Measurements from ENCODE around the gene FBXO27. TPM values are rescaled to one million over a fixed set of nuclear protein-coding genes. Genes with fewer than 3 reads are reported as not detected.
"Not testable (repeated sequence)": the region's sequence is repeated elsewhere in the genome, so short reads cannot be mapped to it uniquely, and the experiment has no call there.

FBXO27 gene, protein sequence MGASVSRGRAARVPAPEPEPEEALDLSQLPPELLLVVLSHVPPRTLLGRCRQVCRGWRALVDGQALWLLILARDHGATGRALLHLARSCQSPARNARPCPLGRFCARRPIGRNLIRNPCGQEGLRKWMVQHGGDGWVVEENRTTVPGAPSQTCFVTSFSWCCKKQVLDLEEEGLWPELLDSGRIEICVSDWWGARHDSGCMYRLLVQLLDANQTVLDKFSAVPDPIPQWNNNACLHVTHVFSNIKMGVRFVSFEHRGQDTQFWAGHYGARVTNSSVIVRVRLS
- total RNA-seq (2014; rRNA removed; shearing (Covaris generic)): 44.0 and 52.2 TPM in 2 replicates

DNA sequence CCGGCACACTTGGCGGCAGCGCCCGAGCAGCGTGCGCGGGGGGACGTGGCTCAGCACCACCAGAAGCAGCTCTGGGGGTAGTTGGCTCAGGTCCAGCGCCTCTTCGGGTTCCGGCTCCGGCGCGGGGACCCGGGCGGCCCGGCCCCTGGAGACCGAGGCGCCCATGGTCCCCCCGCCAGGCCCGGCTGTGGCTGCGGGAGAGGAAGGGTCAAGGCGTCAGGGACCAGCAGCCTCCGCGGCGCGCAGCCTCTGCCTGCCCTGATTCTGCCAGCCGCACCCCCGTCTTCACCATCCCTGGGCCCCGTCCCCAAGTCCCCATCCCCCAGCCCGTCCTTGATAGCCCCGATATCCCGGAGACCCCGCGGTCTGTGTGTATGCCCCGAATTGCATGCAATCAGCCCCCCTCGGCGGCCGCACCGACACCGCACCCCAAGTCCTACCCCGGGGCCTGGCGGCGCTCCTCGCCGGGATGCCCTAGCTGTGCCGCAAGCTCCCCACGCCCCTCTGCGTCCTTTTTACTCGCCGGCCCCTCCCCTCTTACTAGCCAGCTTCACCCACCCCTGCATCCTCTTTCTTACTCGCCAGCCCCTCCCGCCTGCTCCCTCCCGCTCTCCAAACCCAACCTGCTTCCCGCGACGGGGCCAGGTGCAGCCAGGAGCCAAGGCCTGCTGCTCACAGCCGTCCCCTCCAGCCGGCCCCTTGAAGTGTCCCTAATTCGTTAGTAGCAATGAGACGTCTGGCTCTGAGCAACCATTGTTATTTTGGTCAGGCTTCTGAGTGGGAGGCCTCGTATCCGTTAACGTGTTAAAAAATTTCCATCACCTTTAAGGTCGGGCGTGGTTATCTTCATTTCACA lies at the start of gene FBXO27:
Gene FBXO27 (minus strand): TSS at position 487 of the 856 bp plus-strand sequence. CDS start 322 bp downstream, at position 165.
- peak; percentile 89 for DNase-seq (ENCODE audit: low spot score)
- in situ Hi-C loops (cut with HindIII; ENCODE audit: low sequenced_read_pairs): no loop called here

DNA sequence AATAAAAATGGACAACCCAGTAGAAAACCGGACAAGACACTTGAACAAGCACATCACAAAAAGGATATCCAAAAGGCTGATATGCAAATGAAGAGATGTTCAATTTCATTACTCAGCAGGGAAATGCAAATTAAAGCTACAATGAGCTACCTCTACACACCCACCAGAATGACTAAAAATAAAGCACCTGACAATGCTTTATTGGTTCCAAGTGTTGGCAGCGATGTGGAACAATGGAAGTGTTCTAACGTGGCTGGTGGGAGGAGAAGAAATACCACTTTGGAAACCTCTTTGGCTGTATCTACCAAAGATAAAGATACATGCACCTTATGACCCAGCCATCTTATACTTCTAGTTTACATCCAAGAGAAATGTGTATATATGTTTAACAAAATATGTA lies 48.1 kb upstream of the FBXO27 start:
- peak; percentile 47 for DNase-seq (ENCODE audit: low spot score)
- in situ Hi-C loops (cut with HindIII; ENCODE audit: low sequenced_read_pairs): no loop called here

DNA sequence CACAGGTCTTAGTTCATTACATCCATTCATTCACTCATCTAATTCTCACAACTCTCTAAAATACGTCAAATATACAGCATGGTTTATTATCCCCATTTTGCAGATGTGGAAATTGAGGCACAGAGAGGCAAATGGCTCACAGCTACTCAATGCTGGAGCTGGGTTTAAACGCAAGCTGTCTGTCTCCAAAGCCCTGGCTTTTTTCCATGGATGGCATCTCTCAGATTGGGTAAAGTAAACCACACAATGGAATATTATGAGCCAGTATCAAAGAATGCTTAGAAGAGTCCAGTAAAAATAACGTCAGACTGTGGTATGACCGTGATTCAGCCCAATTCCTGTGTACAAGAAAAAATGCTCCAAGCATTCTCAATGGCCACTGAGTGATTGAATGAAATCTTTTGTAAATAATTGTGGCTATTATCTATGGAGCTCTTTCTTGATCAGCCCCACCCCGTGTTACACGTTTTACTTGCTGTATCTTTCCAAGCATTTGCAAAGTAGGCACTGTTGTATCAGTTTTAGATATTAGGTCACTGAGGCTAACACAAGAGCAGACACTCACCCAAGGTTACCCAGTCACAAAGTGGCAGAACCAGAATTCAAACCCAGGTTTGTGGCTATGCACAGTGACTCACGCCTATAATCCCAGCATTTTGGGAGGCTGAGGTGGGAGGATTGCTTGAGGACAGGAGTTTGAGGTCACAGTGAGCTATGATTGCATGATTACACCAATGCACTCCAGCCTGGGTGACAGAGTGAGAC lies 46.3 kb upstream of the FBXO27 start:
- in situ Hi-C loops (cut with HindIII; ENCODE audit: low sequenced_read_pairs): no loop called here

GRCh38 chr19:39077323-39077722 lies 45.0 kb upstream of the FBXO27 start:
- DNase-seq (ENCODE audit: low spot score): no peak
- in situ Hi-C loops (cut with HindIII; ENCODE audit: low sequenced_read_pairs): no loop called here

More for the DNA sequence above, 46.3 kb upstream of the FBXO27 start:
- no peak for DNase-seq (ENCODE audit: low spot score)

DNA sequence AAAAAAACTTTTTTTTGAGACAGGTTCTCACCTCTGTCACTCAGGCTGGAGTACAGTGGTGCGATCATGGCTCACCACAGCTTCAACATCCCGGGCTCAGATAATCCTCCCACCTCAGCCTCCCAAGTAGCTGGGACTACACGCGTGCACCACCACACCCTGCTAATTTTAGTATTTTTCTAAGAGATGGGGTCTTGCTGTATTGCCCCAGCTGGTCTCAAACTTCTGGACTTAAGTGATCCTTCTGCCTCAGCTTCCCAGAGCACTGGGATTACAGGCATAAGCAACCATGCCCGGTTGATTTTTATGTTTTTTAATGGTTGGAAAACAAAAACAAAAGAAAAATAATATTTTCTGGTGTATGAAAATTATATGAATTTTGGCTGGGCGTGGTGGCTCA lies 42.6 kb upstream of the FBXO27 start:
- in situ Hi-C loops (cut with HindIII; ENCODE audit: low sequenced_read_pairs): no loop called here
- DNase-seq (ENCODE audit: low spot score): no peak

GRCh38 chr19:39074205-39074692 lies 41.9 kb upstream of the FBXO27 start:
- DNase-seq (ENCODE audit: low spot score): no peak
- in situ Hi-C loops (cut with HindIII; ENCODE audit: low sequenced_read_pairs): no loop called here

DNA sequence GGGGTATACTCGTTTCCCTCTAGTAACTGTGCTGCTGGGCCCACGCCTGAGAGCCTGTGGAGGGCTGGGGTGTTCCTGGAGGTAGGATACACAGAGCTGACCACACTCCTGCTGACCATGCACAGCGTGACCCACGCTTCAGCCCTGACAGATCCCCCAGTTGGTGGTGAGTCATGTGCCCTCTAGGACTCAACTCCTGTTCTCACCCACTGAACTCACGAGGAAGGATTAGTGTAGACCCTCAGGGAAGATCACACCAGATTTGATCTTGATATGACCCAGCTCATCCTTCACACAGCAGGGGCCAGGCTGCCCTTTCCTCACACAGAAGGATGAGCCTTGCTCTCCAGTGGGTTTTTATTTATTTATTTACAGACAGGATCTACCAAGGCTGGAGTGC lies 38.5 kb upstream of the FBXO27 start:
- in situ Hi-C loops (cut with HindIII; ENCODE audit: low sequenced_read_pairs): no loop called here
- DNase-seq (ENCODE audit: low spot score): no peak

- DNase-seq (ENCODE audit: low spot score); in situ Hi-C loops (cut with HindIII; ENCODE audit: low sequenced_read_pairs): not testable (repeated sequence)
Measured at GRCh38 chr19:39068259-39068658, 35.9 kb upstream of the FBXO27 start.

DNA sequence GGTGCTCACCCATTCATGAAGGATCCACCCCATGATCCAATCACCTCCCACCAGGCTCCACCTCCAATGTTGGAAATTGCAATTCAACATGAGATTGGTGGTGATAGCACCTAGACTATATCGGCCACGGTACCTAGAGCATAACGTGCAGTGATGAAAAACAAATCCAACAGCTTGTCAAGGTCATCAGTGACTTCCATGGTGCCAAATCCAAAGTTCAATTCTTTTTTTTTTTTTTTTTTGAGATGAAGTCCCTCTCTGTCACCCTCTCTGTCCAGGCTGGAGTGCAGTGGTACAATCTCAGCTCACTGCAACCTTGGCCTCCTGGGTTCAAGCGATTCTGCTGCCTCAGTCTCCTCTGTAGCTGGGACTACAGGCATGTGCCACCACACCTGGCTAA lies 34.8 kb upstream of the FBXO27 start:
- no peak for DNase-seq (ENCODE audit: low spot score)
- in situ Hi-C loops (cut with HindIII; ENCODE audit: low sequenced_read_pairs): no loop called here

GRCh38 chr19:39065928-39066327 lies 33.6 kb upstream of the FBXO27 start:
- in situ Hi-C loops (cut with HindIII; ENCODE audit: low sequenced_read_pairs): no loop called here

GRCh38 chr19:39064405-39064804 lies 32.1 kb upstream of the FBXO27 start:
- DNase-seq (ENCODE audit: low spot score): no peak
- in situ Hi-C loops (cut with HindIII; ENCODE audit: low sequenced_read_pairs): no loop called here

More at GRCh38 chr19:39065928-39066327, 33.6 kb upstream of the FBXO27 start:
- no peak for DNase-seq (ENCODE audit: low spot score)

GRCh38 chr19:39060171-39060570 lies 27.8 kb upstream of the FBXO27 start:
- in situ Hi-C loops (cut with HindIII; ENCODE audit: low sequenced_read_pairs): no loop called here
- DNase-seq (ENCODE audit: low spot score): no peak

DNA sequence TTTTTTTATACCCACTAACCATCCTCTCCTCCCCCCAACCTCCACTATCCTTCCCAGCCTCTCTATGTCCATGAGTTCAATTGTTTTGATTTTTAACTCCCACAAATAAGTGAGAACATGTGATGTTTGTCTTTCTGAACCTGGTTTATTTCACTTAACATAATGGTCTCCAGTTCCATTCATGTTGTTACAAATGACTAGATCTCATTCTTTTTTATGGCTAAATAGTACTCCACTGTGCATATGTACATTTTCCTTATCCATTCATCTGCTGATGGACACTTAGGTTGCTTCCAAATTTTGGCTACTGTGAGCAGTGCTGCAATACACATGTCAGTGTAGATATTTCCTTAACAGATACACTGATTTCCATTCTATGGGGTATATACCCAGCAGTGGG lies 27.0 kb upstream of the FBXO27 start:
- DNase-seq (ENCODE audit: low spot score): no peak
- in situ Hi-C loops (cut with HindIII; ENCODE audit: low sequenced_read_pairs): no loop called here

- in situ Hi-C loops (cut with HindIII; ENCODE audit: low sequenced_read_pairs): no loop called here
Measured at GRCh38 chr19:39057615-39058014, 25.3 kb upstream of the FBXO27 start.

GRCh38 chr19:39054091-39054470 lies 21.7 kb upstream of the FBXO27 start:
- in situ Hi-C loops (cut with HindIII; ENCODE audit: low sequenced_read_pairs): no loop called here
- no peak for DNase-seq (ENCODE audit: low spot score)

More at GRCh38 chr19:39057615-39058014, 25.3 kb upstream of the FBXO27 start:
- no peak for DNase-seq (ENCODE audit: low spot score)

- in situ Hi-C loops (cut with HindIII; ENCODE audit: low sequenced_read_pairs): no loop called here
- DNase-seq (ENCODE audit: low spot score): peak; percentile 98
Measured at GRCh38 chr19:39053276-39054090, 21.1 kb upstream of the FBXO27 start.

DNA sequence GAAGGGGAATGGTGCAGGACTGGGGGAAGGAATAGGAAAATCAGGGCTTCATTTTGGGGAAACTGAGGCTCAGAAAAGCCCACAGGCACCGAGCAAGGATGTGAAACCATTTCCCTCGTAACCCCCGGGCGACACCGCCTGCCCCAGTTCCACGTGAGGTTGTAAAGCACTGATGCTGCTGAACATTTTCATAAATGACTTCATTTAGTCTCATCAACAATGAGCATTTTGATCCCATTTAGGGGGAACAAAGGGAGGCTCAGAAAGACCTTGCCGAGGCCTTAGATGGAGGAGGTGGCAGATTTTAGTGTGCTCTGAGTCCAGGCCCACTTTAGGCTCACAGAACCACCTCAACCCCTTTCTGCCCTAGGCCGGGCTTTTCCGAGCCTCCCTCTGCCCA lies 20.5 kb upstream of the FBXO27 start:
- no peak for DNase-seq (ENCODE audit: low spot score)
- in situ Hi-C loops (cut with HindIII; ENCODE audit: low sequenced_read_pairs): no loop called here

GRCh38 chr19:39052243-39052746 lies 19.9 kb upstream of the FBXO27 start:
- DNase-seq (ENCODE audit: low spot score): peak; percentile 56
- in situ Hi-C loops (cut with HindIII; ENCODE audit: low sequenced_read_pairs): no loop called here

DNA sequence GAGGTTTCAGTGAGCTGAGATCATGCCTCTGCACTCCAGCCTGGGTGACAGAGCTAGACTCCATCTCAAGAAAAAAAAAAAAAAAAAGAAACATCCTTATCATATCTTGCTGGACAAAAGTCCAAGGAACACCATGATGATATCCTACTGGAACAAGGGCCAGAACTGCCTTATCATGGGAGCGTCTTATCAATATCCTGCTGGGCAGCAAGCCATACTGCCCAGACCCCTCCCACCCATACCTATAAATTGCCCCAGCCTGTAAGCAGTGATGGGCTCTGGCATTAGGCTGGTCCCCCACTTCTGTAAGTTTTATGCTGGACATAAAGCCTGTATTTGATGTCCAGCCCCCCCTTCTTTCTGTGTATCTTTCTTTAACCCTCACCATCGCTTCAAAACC lies 14.7 kb upstream of the FBXO27 start:
- no peak for DNase-seq (ENCODE audit: low spot score)
- in situ Hi-C loops (cut with HindIII; ENCODE audit: low sequenced_read_pairs): no loop called here
